ENCODE results near the gene KDM3B. TPM values are rescaled to one million over a fixed set of nuclear protein-coding genes. Genes with fewer than 3 reads are reported as not detected.
"Not testable (repeated sequence)": the region's sequence is repeated elsewhere in the genome, so short reads cannot be mapped to it uniquely, and the experiment has no call there.

Gene KDM3B
- polyA plus RNA-seq, 1 of the 3 experiments (the other 2 are of a cell fraction) = 22.4 TPM

GRCh38 chr5:138318211-138318610 is 34.3 kb upstream of the KDM3B start:
- H3K79me2 ChIP-seq (ENCODE audit: insufficient read depth); H2AFZ ChIP-seq (ENCODE audit: low read depth); POLR2A ChIA-PET; H3K4me3 ChIP-seq (ENCODE audit: low read depth in 2 of 2, low read length in 1 of 2); H3K4me1 ChIP-seq (ENCODE audit: control insufficient read depth in 1 of 2, insufficient read depth in 2 of 2, low read depth in 1 of 2, low read length in 1 of 2); H3K9ac ChIP-seq; H3K27ac ChIP-seq (ENCODE audit: low read depth in 2 of 2, low read length in 1 of 2); H3K27me3 ChIP-seq (ENCODE audit: insufficient read depth); H4K20me1 ChIP-seq (ENCODE audit: insufficient read depth); H3K9me3 ChIP-seq; H3K36me3 ChIP-seq (replicated peaks in 1 of 2; ENCODE audit: control insufficient read depth in 1 of 2, insufficient read depth in 2 of 2, low read length in 1 of 2); H3F3A ChIP-seq (replicated peaks; ENCODE audit: insufficient read depth); H3K9me2 ChIP-seq; H3K4me2 ChIP-seq; DNase-seq: not testable (repeated sequence)
- 84% methylated on average over 4 of the region's 4 CpGs for WGBS (ENCODE audit: low lambda C conversion rate)
- CTCF ChIA-PET = interaction anchor here (3.5 kb wide), 1 partner anchor 34 kb away, joined by 18 read pairs; the partner anchor contains the start of gene KDM3B

GRCh38 chr5:138330813-138331448 is 21.6 kb upstream of the KDM3B start:
- no peak for DNase-seq
- peak overlapping the region; percentile 100 for H2AFZ ChIP-seq (ENCODE audit: low read depth)
- H3K4me2 ChIP-seq = peak overlapping the region; percentile 98
- H3K36me3 ChIP-seq (replicated peaks in 1 of 2; ENCODE audit: control insufficient read depth in 1 of 2, insufficient read depth in 2 of 2, low read length in 1 of 2) = peaks cover 0 to 6% of the 10 kb centered on the region in 2 experiments
- 5% methylated on average over 12 of the region's 12 CpGs for WGBS (ENCODE audit: low lambda C conversion rate)
- peak overlapping the region; percentile 84 for H3K9ac ChIP-seq
- H3F3A ChIP-seq (replicated peaks; ENCODE audit: insufficient read depth) = peaks cover 4% of the 10 kb centered on the region
- H3K27ac ChIP-seq (ENCODE audit: low read depth in 2 of 2, low read length in 1 of 2) = peak overlapping the region in 1 of 2 experiments; percentile 56; a peak in 3 of 4 replicates
- H3K9me2 ChIP-seq = no peaks in the 10 kb centered on the region
- no peaks in the 10 kb centered on the region for H4K20me1 ChIP-seq (ENCODE audit: insufficient read depth)
- H3K27me3 ChIP-seq (ENCODE audit: insufficient read depth) = no peaks in the 10 kb centered on the region
- peaks cover 0 to 9% of the 10 kb centered on the region in 2 experiments; a peak in 1 of 4 replicates for H3K4me1 ChIP-seq (ENCODE audit: control insufficient read depth in 1 of 2, insufficient read depth in 2 of 2, low read depth in 1 of 2, low read length in 1 of 2)
- H3K4me3 ChIP-seq (ENCODE audit: low read depth in 2 of 2, low read length in 1 of 2) = peak overlapping the region; percentile 69 to 95
- peaks cover 20% of the 10 kb centered on the region; the same call in 1 of the 2 replicates for H3K79me2 ChIP-seq (ENCODE audit: insufficient read depth)
- no peaks in the 10 kb centered on the region for H3K9me3 ChIP-seq
- ChIA-PET POLR2A (interaction anchor here (0.6 to 1.2 kb wide), 3 partner anchors 22 to 134 kb away, joined by 3 to 4 read pairs (median 4); partner anchors contain the start of genes EGR1 and KDM3B), CTCF (interaction anchor here (13.2 kb wide), 1 partner anchor 20 kb away, joined by 239 read pairs; the partner anchor contains the start of gene KDM3B)
- no peak for TF ChIP-seq ZBTB33 (IDR thresholded peaks at IDR 0.05; ENCODE audit: borderline replicate concordance, low read depth)
- no peak for TF ChIP-seq USF2 (IDR thresholded peaks at IDR 0.05; ENCODE audit: borderline replicate concordance, low read depth, low read length)
- no peak for TF ChIP-seq POLR2AphosphoS5 (IDR thresholded peaks at IDR 0.05; ENCODE audit: low read depth, low read length)
- no peak for TF ChIP-seq REST (IDR thresholded peaks at IDR 0.05; ENCODE audit: low read depth, low read length)
- no peak for TF ChIP-seq ELF1 (IDR thresholded peaks at IDR 0.05)
- no peak for TF ChIP-seq JUND (IDR thresholded peaks at IDR 0.05)
- TF ChIP-seq RFX5 (IDR thresholded peaks at IDR 0.05; ENCODE audit: low read length) = no peak
- TF ChIP-seq GABPA (IDR thresholded peaks at IDR 0.05; ENCODE audit: low read depth) = no peak
- no peak for TF ChIP-seq RAD21 (IDR thresholded peaks at IDR 0.05; ENCODE audit: low read length)
- TF ChIP-seq RCOR1 (IDR thresholded peaks at IDR 0.05; ENCODE audit: low read length) = no peak
- TF ChIP-seq USF1 (IDR thresholded peaks at IDR 0.05; ENCODE audit: borderline replicate concordance, low read depth) = no peak
- no peak for TF ChIP-seq SIN3A (IDR thresholded peaks at IDR 0.05; ENCODE audit: borderline replicate concordance, low read depth, low read length)
- no peak for TF ChIP-seq PBX3 (IDR thresholded peaks at IDR 0.05)
- no peak for TF ChIP-seq NFIC (IDR thresholded peaks at IDR 0.05; ENCODE audit: borderline replicate concordance)
- no peak for TF ChIP-seq TAF1 (IDR thresholded peaks at IDR 0.05; ENCODE audit: borderline replicate concordance, low read depth, low read length)
- TF ChIP-seq EZH2phosphoT487 (IDR thresholded peaks at IDR 0.05; ENCODE audit: borderline replicate concordance, low read depth) = no peak
- TF ChIP-seq NRF1 (IDR thresholded peaks at IDR 0.05; ENCODE audit: low read depth, low read length) = no peak

Measured in SK-N-SH (cell line).